Measurements from ENCODE around the gene GRIN2C. TPM values are rescaled to one million over a fixed set of nuclear protein-coding genes. Genes with fewer than 3 reads are reported as not detected.
"Not testable (repeated sequence)": the region's sequence is repeated elsewhere in the genome, so short reads cannot be mapped to it uniquely, and the experiment has no call there.

The GRIN2C gene
- under 0.01 TPM in 1 of 2 replicates, not detected in the other for total RNA-seq

- DNase-seq (ENCODE audit: low read depth in 2 of 2), result no peak
Observed at GRCh38 chr17:74859459-74860228, at the start of gene GRIN2C. GRIN2C (minus strand) TSS chr17:74859885; CDS start chr17:74855092, 4,793 bp downstream.

- DNase-seq (ENCODE audit: low read depth in 2 of 2), result not testable (repeated sequence)
Observed at GRCh38 chr17:74909097-74909496, 49.4 kb upstream of the GRIN2C start.

- no peak for DNase-seq (ENCODE audit: low read depth in 2 of 2)
Observed at GRCh38 chr17:74907012-74907411, 47.3 kb upstream of the GRIN2C start.

GRCh38 chr17:74906214-74906793, 46.6 kb upstream of the GRIN2C start:
- not testable (repeated sequence) for DNase-seq (ENCODE audit: low read depth in 2 of 2)

- no peak for DNase-seq (ENCODE audit: low read depth in 2 of 2)
Observed at GRCh38 chr17:74904687-74905409, 45.2 kb upstream of the GRIN2C start.

- no peak for DNase-seq (ENCODE audit: low read depth in 2 of 2)
Observed at GRCh38 chr17:74903671-74904070, 44.0 kb upstream of the GRIN2C start.

- DNase-seq (ENCODE audit: low read depth in 2 of 2), result no peak
Observed at GRCh38 chr17:74903034-74903433, 43.3 kb upstream of the GRIN2C start.

GRCh38 chr17:74901353-74902135, 41.9 kb upstream of the GRIN2C start:
- DNase-seq (ENCODE audit: low read depth in 2 of 2), result no peak

GRCh38 chr17:74900208-74900607, 40.5 kb upstream of the GRIN2C start:
- no peak for DNase-seq (ENCODE audit: low read depth in 2 of 2)

- DNase-seq (ENCODE audit: low read depth in 2 of 2), result no peak
Observed at GRCh38 chr17:74898376-74898946, 38.8 kb upstream of the GRIN2C start.

- no peak for DNase-seq (ENCODE audit: low read depth in 2 of 2)
Observed at GRCh38 chr17:74893936-74894671, 34.4 kb upstream of the GRIN2C start.

- no peak for DNase-seq (ENCODE audit: low read depth in 2 of 2)
Observed at GRCh38 chr17:74892974-74893911, 33.6 kb upstream of the GRIN2C start, which contains the start of gene FADS6. FADS6 (minus strand) TSS chr17:74893633; CDS start chr17:74893595, 38 bp downstream.

- no peak for DNase-seq (ENCODE audit: low read depth in 2 of 2)
Observed at GRCh38 chr17:74892013-74892841, 32.5 kb upstream of the GRIN2C start.

- no peak for DNase-seq (ENCODE audit: low read depth in 2 of 2)
Observed at GRCh38 chr17:74890554-74890953, 30.9 kb upstream of the GRIN2C start.

- no peak for DNase-seq (ENCODE audit: low read depth in 2 of 2)
Observed at GRCh38 chr17:74888469-74888868, 28.8 kb upstream of the GRIN2C start.

- DNase-seq (ENCODE audit: low read depth in 2 of 2), result peak in 1 of 2 donors; percentile 15
Observed at GRCh38 chr17:74883241-74883745, 23.6 kb upstream of the GRIN2C start.

GRCh38 chr17:74882517-74883240, 23.0 kb upstream of the GRIN2C start:
- no peak for DNase-seq (ENCODE audit: low read depth in 2 of 2)

GRCh38 chr17:74881073-74881472, 21.4 kb upstream of the GRIN2C start:
- no peak for DNase-seq (ENCODE audit: low read depth in 2 of 2)

All from dermis microvascular lymphatic vessel endothelial cell (primary cell).